Activated naive CD8-positive, alpha-beta T cell (primary cell): ENCODE results near the gene ARRB1.

Experiments
- H3K27ac Mint-ChIP-seq: one replicate; pipeline ENCODE4 v1.8.0; 2021; ENCODE audit warnings: mixed read lengths
- H3K27me3 Mint-ChIP-seq: one replicate; pipeline ENCODE4 v1.8.0; 2021; ENCODE audit warnings: mixed read lengths
- H3K36me3 Mint-ChIP-seq: one replicate; pipeline ENCODE4 v1.8.0; 2021; ENCODE audit warnings: mixed read lengths
- H3K4me1 Mint-ChIP-seq: one replicate; pipeline ENCODE4 v1.8.0; 2021; ENCODE audit warnings: low read depth, mixed read lengths
- H3K4me3 Mint-ChIP-seq: one replicate; pipeline ENCODE4 v1.8.0; 2021; ENCODE audit warnings: mild to moderate bottlenecking, mixed read lengths
- H3K9me3 Mint-ChIP-seq: one replicate; pipeline ENCODE4 v1.8.0; 2021; ENCODE audit warnings: low read depth, mixed read lengths

Gene ARRB1

DNA sequence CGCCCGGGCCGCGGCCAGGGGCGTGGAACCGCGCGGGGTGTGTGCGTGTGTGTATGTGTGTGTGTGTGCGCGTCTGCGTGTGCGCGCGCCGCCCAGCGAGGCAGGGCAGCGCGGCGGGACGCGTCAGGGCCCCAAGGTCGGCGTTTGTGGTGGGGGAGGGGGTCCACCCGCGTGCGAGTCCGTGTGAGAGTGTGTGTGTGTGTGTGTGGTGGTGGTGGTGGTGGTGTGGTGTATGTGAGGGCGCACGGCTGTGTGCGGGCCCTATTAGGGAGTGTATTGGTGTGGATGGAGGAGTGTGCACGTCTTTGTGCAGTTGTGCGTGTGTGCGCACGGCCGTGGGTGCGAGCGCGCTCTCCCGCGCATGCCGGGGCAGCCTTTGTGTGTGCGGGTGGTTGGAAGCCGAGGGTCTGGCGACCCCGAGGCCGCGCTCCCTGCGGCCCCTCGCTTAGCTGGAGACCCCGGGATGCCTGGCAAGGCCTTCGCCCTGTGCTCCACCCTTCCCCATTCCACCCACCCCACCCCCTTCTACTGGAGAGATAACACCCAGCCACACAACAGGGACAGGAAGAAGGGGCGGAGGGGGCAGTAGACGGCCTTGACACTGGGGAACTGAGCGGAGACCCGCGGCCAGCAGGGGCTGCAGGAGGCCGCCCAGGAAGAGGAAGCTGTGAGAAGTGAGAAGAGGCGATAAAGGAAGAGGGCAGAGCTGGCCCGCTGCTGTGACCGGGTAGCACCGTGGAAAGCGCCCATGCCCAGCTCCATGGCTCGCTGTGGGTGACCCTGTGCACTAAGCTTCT, 528 bp upstream of the ARRB1 start:
- Mint-ChIP-seq H3K4me3 (peak overlapping the region; percentile 90), H3K4me1 (peaks cover 72% of the 10 kb centered on the region), H3K27me3 (no peaks in the 10 kb centered on the region), H3K27ac (peak overlapping the region; percentile 94), H3K9me3 (no peaks in the 10 kb centered on the region), H3K36me3 (peaks cover 3% of the 10 kb centered on the region)

DNA sequence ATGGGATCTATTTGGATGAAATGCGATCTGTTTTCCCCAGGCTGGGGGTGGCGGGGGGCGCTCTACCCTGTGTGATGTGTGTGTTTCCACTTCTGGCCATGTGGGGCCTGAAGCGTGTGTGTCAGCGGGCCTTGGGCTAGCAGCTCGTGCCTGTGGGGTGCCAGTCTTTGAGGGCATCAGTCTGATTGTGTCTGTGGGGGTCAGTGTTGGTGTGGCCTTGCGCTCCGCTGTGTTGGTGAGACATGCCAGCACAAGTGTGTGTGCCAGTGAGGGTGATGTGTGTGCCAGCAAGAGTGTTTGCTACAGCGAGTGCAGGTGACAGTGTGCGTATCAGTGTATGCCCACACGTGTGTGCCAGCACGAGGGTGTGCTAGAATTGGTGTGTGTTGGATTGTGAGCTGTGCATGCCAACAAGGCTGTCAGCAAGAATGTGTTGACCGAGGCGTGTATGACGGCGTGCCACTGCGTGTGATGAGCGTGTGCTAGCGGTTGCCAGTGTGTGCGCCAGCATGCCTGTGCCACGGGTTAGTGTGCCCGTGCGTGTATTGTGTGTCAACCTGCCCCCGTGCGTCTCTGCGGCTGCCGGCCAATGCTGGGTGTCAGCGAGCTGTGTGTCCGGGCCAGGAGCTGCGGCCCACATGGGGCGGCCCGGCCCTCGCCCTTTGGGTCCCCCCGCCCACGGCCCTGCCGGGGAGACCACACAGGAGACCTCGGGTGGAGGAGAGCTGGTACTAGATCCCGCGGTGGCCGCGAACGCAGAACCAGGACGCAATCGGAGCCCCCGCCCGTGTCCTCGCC, 519 bp downstream of the ARRB1 start:
- Mint-ChIP-seq H3K27ac (peak overlapping the region; percentile 97), H3K9me3 (no peaks in the 10 kb centered on the region), H3K36me3 (peaks cover 3% of the 10 kb centered on the region), H3K4me1 (peaks cover 74% of the 10 kb centered on the region), H3K4me3 (peak overlapping the region; percentile 92), H3K27me3 (no peaks in the 10 kb centered on the region)

GRCh38 chr11:75350122-75350742, 1.2 kb downstream of the ARRB1 start:
- Mint-ChIP-seq H3K4me3 (peak overlapping the region; percentile 92), H3K4me1 (peaks cover 73% of the 10 kb centered on the region)

DNA sequence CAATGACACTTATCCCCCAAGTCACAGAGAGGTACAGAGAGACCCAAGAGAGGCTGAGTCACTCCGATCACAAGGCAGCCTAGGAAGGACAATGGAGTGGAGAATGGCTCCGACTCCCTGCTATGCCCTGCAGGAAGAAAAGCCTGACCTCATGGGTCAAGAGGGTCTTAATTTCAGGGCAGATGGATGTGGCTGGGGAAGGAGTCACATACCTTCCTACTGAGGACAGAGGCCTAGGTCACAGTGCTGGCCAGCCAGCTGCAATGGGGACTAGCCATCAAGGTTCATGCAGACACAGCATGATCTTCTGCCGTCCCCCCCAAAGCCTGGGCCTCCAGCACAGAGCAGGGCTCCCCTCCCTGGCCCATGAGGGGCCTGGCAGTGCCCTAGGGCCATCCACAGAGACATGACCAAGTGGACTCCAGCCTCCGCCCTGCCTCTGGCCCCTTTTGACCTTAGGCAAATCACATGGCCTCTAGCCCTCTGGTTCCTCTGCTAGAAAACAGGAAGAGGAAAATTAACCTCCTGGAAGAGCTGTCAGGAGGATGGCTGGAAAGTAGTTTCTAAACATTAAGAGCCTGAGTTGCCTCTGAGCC, 1.8 kb downstream of the ARRB1 start:
- peak overlapping the region; percentile 97 for H3K27ac Mint-ChIP-seq
- peaks cover 77% of the 10 kb centered on the region for H3K4me1 Mint-ChIP-seq

More at GRCh38 chr11:75350122-75350742, 1.2 kb downstream of the ARRB1 start:
- H3K27ac Mint-ChIP-seq, result peak overlapping the region; percentile 97
- peaks cover 3% of the 10 kb centered on the region for H3K36me3 Mint-ChIP-seq
- H3K9me3 Mint-ChIP-seq, result no peaks in the 10 kb centered on the region
- H3K27me3 Mint-ChIP-seq, result no peaks in the 10 kb centered on the region

DNA sequence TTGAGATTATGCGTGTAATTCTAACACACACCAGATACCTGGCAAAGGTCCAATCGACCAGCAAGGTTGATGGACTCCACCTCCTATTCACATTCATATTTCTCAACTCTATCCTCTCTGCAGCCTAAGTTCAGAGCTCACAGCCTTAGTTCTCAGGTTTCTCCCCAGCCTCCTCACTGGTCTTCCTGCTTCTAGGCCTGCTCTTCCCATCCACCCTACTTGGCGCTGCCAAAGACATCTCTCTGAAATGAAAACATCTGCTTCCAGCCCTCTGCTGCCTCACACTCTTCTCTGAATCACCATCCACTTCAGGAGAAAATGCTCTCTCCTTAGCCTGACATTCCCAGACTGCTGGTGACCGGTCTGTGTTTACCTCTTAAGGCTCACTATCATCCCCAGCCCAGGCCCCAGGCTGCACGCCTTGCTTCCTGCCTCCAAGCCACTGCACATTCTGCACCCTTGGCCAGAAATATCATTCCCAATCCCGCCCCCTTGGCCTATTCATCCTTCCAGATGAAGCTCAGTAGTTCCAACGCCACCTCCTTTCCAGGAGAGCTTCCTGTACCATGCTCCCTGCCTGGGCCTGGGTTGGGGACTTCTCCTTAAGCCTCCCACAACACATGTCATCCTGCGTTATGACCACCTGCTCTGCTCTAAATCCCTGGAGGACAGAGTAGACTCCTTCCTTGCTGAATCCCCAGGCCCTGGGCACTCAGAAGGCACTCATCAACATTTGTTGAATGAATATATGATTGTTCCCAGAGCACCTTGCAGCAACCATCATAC, 3.5 kb downstream of the ARRB1 start:
- no peaks in the 10 kb centered on the region for H3K27me3 Mint-ChIP-seq
- peaks cover 3% of the 10 kb centered on the region for H3K36me3 Mint-ChIP-seq
- H3K4me3 Mint-ChIP-seq, result peak overlapping the region; percentile 30
- no peaks in the 10 kb centered on the region for H3K9me3 Mint-ChIP-seq
- H3K27ac Mint-ChIP-seq, result peak overlapping the region; percentile 59
- peaks cover 86% of the 10 kb centered on the region for H3K4me1 Mint-ChIP-seq

More for the DNA sequence above, 1.8 kb downstream of the ARRB1 start:
- Mint-ChIP-seq H3K9me3 (no peaks in the 10 kb centered on the region), H3K4me3 (peak overlapping the region; percentile 92), H3K27me3 (no peaks in the 10 kb centered on the region), H3K36me3 (peaks cover 3% of the 10 kb centered on the region)

- peaks cover 86% of the 10 kb centered on the region for H3K4me1 Mint-ChIP-seq
- peak overlapping the region; percentile 50 for H3K4me3 Mint-ChIP-seq
Observed at GRCh38 chr11:75346912-75347647, 4.4 kb downstream of the ARRB1 start.

DNA sequence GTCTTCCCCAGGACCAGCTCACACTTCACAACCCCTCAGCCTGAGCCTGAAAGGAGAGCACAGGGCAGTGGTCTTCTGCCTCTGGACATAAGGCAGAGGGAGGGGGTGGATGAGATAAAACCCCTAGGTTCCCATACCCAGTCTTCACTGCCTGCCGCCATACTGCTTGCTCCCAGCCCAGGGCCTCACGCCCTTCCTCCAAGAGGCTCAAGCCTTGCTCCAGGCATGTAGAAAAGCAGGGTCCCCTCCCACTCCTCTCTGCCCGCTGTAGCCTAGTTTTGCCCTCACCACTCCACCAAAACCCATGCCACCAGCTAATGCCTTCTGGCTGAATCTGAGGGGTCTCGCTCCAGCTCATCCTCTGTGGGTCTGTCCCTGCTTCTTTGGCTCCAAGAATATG, 5.2 kb downstream of the ARRB1 start:
- H3K4me3 Mint-ChIP-seq, result peak overlapping the region; percentile 50
- H3K36me3 Mint-ChIP-seq, result peaks cover 3% of the 10 kb centered on the region
- no peaks in the 10 kb centered on the region for H3K9me3 Mint-ChIP-seq
- peak overlapping the region; percentile 84 for H3K27ac Mint-ChIP-seq
- H3K27me3 Mint-ChIP-seq, result no peaks in the 10 kb centered on the region
- peaks cover 93% of the 10 kb centered on the region for H3K4me1 Mint-ChIP-seq

More at GRCh38 chr11:75346912-75347647, 4.4 kb downstream of the ARRB1 start:
- H3K36me3 Mint-ChIP-seq, result peaks cover 3% of the 10 kb centered on the region
- peak overlapping the region; percentile 84 for H3K27ac Mint-ChIP-seq
- no peaks in the 10 kb centered on the region for H3K27me3 Mint-ChIP-seq
- no peaks in the 10 kb centered on the region for H3K9me3 Mint-ChIP-seq

DNA sequence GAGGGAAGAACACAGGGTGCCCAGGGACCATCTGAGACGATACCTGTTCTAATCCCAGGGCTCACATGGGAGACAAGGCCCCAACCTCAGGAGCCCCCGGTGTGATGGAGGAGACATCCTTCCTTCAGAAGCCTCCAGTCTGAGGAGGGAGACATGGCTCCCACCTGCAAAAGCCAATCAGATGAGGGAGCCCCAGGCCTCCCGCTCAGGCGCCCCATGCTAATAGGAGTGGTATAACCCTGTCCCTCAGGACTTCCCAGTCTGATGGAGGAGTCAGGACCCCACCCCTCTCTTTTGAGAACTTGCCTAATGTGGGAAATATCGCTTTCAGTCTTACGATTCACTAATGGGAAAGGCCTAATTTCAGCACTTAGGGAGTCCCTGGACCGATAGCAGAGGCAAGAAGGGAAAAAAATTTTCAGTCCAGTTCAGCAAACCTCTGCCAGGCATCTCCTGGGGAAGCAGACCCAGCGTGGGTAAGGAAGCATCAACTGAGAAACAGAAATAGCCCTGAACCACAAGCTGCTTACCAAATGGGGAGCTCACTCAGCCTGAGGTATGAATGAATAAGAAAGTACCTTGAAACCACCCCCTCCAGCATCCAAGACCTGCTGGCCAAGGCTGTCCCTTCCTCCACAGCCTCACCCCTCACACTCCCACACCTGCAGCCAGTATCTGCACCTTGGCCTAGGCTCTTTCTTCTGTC, 5.9 kb downstream of the ARRB1 start:
- peak overlapping the region; percentile 84 for H3K27ac Mint-ChIP-seq
- H3K4me1 Mint-ChIP-seq, result peaks cover 95% of the 10 kb centered on the region
- H3K4me3 Mint-ChIP-seq, result peak overlapping the region; percentile 35
- H3K36me3 Mint-ChIP-seq, result peaks cover 3% of the 10 kb centered on the region
- no peaks in the 10 kb centered on the region for H3K27me3 Mint-ChIP-seq
- no peaks in the 10 kb centered on the region for H3K9me3 Mint-ChIP-seq

GRCh38 chr11:75344761-75345454, 6.6 kb downstream of the ARRB1 start:
- Mint-ChIP-seq H3K36me3 (peaks cover 3% of the 10 kb centered on the region), H3K27ac (peak overlapping the region; percentile 66), H3K9me3 (no peaks in the 10 kb centered on the region), H3K4me3 (no peak overlapping the region), H3K27me3 (no peaks in the 10 kb centered on the region), H3K4me1 (peaks cover 95% of the 10 kb centered on the region)

DNA sequence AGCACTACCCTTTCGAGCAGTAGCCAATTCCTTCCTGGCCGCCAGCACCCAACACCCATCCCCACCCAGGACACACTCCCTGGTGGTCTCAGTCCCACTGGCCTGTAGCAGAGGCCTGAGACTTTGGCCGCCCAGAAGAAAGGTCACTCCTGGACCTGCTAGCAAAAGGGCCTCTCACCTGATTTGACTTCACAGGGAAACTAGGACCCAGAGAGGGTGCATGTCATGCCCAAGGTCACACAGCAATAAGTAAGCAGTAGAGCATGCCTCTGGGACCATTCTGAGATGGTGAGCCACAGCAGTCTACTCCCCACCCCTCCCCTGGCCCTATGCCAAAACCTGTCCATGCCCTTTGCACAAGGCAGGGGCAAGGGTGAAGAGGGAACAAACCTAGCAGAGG, 7.3 kb downstream of the ARRB1 start:
- Mint-ChIP-seq H3K27ac (peak overlapping the region; percentile 66), H3K4me1 (peaks cover 95% of the 10 kb centered on the region), H3K9me3 (no peaks in the 10 kb centered on the region), H3K4me3 (no peak overlapping the region), H3K27me3 (no peaks in the 10 kb centered on the region), H3K36me3 (peaks cover 3% of the 10 kb centered on the region)

GRCh38 chr11:75342966-75343870, 8.2 kb downstream of the ARRB1 start:
- Mint-ChIP-seq H3K4me1 (peaks cover 95% of the 10 kb centered on the region), H3K4me3 (peak overlapping the region; percentile 32), H3K27me3 (no peaks in the 10 kb centered on the region), H3K27ac (peak overlapping the region; percentile 64), H3K36me3 (peaks cover 3% of the 10 kb centered on the region), H3K9me3 (no peaks in the 10 kb centered on the region)
